GM12878 (cell line): Measurements from ENCODE around the gene ASB10. TPM values are rescaled to one million over a fixed set of nuclear protein-coding genes. Genes with fewer than 3 reads are reported as not detected.

Source experiments
- CHD4 ChIP-seq: fragments of 200-600 bp; sonication (generic); IDR thresholded peaks from 2 replicates; pipeline ENCODE4 v1.6.1; 2016; ENCODE audit warnings: mild to moderate bottlenecking
- LARP7 ChIP-seq: fragments of 450-650 bp; IDR thresholded peaks from 2 replicates; pipeline ENCODE4 v1.6.1; 2017; ENCODE audit warnings: mild to moderate bottlenecking
- MEF2A ChIP-seq: IDR thresholded peaks from 2 replicates; pipeline ENCODE4 v1.6.1; 2011; ENCODE audit warnings: low read depth, mild to moderate bottlenecking, low read length, moderate library complexity; ENCODE audit not compliant: insufficient read depth
- POLR2A ChIP-seq: IDR thresholded peaks from 2 replicates; pipeline ENCODE4 v1.6.1; 2011; ENCODE audit warnings: low read depth, mild to moderate bottlenecking, low read length
- RAD51 ChIP-seq: fragments of 450-650 bp; IDR thresholded peaks from 2 replicates; pipeline ENCODE4 v1.6.1; 2016; ENCODE audit warnings: moderate library complexity, mild to moderate bottlenecking, inconsistent platforms
- STAT3 ChIP-seq: IDR thresholded peaks from 2 replicates; pipeline ENCODE4 v1.6.1; 2011; ENCODE audit warnings: low read depth, low read length, improper control_type of control experiment
- polyA plus RNA-seq, 11 experiments: library from polyadenylated mRNA; depleted of rRNA in 4 of 11; unstranded in 6 of 11; stranded (reverse) in 5 of 11; fragments of >200 nt; fragmentation: Nextera tagmentation in 4 of 11; fragmentation: Illumina TruSeq in 1 of 11; extraction: Ambion mirVana in 4 of 11; extraction: Trizol in 1 of 11; gene quantifications; 1 replicate in 1 of 11; 2 replicates in 10 of 11; pipeline versions ENCODE4 v1.2.1 to v1.2.3, GENCODE V29; 2011 to 2016; ENCODE audit warnings: inconsistent platforms in 2 of 11, missing spikeins in 2 of 11, low read depth in 1 of 11
- total RNA-seq, 4 experiments: library from RNA; depleted of rRNA in 3 of 4; stranded (reverse); fragments of >200 nt in 3 of 4; fragmentation: Illumina TruSeq in 1 of 4; extraction: Trizol in 1 of 4; gene quantifications; 2 replicates each; pipeline versions ENCODE4 v1.2.1 to v1.2.3, GENCODE V29; 2013 to 2021
- TF ChIP-seq, protein P1 (sequence below): fragments of 150-350 bp; IDR thresholded peaks from 2 replicates; pipeline ENCODE4 v1.6.1; 2014; ENCODE audit warnings: mild to moderate bottlenecking, low read depth, low read length
- TF ChIP-seq, protein P2 (sequence below): fragments of 450-650 bp; IDR thresholded peaks from 2 replicates; pipeline ENCODE4 v1.6.1; 2017; ENCODE audit warnings: mild to moderate bottlenecking
- TF ChIP-seq, protein P3 (sequence below): fragments of 450-650 bp; formaldehyde crosslinking; IDR thresholded peaks from 2 replicates; pipeline ENCODE4 v1.5.0; 2022; ENCODE audit warnings: mild to moderate bottlenecking, missing genetic modification characterization
- TF ChIP-seq, protein P4 (sequence below): IDR thresholded peaks from 2 replicates; pipeline ENCODE4 v1.6.1; 2012; ENCODE audit warnings: low read length, inconsistent platforms

ASB10 gene
- total and polyA plus RNA-seq, 10 of the 15 experiments (the other 5 are each of a cell fraction or from before 2014, with no cell fraction given), result not detected

DNA sequence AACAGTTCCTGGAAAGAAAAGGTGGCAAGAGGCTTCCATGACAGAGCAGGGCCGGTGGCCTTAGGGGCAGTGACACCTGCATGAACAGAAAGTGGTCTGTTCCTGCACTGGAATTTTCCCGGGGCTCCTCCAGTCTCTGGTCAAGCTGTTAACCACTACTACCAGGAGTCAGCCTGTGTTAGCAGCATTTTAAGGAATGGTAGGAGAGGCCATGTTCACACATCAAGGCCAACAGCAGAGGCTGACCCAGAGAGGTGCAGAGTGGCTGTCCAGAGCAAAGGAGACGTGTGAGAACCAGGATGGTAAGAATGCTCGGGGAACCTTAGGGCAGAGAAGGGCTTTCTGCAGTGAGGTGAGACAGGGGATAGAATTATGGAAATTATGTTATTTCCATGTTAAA lies 14.7 kb upstream of the ASB10 start (continued):
- TF ChIP-seq MEF2A (no peak), CHD4 (no peak), LARP7 (no peak), STAT3 (no peak), RAD51 (no peak), POLR2A (no peak)
- TF ChIP-seq, protein P1, sequence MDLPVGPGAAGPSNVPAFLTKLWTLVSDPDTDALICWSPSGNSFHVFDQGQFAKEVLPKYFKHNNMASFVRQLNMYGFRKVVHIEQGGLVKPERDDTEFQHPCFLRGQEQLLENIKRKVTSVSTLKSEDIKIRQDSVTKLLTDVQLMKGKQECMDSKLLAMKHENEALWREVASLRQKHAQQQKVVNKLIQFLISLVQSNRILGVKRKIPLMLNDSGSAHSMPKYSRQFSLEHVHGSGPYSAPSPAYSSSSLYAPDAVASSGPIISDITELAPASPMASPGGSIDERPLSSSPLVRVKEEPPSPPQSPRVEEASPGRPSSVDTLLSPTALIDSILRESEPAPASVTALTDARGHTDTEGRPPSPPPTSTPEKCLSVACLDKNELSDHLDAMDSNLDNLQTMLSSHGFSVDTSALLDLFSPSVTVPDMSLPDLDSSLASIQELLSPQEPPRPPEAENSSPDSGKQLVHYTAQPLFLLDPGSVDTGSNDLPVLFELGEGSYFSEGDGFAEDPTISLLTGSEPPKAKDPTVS, result no peak
- TF ChIP-seq, protein P2, sequence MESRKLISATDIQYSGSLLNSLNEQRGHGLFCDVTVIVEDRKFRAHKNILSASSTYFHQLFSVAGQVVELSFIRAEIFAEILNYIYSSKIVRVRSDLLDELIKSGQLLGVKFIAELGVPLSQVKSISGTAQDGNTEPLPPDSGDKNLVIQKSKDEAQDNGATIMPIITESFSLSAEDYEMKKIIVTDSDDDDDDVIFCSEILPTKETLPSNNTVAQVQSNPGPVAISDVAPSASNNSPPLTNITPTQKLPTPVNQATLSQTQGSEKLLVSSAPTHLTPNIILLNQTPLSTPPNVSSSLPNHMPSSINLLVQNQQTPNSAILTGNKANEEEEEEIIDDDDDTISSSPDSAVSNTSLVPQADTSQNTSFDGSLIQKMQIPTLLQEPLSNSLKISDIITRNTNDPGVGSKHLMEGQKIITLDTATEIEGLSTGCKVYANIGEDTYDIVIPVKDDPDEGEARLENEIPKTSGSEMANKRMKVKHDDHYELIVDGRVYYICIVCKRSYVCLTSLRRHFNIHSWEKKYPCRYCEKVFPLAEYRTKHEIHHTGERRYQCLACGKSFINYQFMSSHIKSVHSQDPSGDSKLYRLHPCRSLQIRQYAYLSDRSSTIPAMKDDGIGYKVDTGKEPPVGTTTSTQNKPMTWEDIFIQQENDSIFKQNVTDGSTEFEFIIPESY, result no peak
- TF ChIP-seq, protein P3, sequence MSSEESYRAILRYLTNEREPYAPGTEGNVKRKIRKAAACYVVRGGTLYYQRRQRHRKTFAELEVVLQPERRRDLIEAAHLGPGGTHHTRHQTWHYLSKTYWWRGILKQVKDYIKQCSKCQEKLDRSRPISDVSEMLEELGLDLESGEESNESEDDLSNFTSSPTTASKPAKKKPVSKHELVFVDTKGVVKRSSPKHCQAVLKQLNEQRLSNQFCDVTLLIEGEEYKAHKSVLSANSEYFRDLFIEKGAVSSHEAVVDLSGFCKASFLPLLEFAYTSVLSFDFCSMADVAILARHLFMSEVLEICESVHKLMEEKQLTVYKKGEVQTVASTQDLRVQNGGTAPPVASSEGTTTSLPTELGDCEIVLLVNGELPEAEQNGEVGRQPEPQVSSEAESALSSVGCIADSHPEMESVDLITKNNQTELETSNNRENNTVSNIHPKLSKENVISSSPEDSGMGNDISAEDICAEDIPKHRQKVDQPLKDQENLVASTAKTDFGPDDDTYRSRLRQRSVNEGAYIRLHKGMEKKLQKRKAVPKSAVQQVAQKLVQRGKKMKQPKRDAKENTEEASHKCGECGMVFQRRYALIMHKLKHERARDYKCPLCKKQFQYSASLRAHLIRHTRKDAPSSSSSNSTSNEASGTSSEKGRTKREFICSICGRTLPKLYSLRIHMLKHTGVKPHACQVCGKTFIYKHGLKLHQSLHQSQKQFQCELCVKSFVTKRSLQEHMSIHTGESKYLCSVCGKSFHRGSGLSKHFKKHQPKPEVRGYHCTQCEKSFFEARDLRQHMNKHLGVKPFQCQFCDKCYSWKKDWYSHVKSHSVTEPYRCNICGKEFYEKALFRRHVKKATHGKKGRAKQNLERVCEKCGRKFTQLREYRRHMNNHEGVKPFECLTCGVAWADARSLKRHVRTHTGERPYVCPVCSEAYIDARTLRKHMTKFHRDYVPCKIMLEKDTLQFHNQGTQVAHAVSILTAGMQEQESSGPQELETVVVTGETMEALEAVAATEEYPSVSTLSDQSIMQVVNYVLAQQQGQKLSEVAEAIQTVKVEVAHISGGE (CRISPR knock-in tag), result no peak
- TF ChIP-seq, protein P4, sequence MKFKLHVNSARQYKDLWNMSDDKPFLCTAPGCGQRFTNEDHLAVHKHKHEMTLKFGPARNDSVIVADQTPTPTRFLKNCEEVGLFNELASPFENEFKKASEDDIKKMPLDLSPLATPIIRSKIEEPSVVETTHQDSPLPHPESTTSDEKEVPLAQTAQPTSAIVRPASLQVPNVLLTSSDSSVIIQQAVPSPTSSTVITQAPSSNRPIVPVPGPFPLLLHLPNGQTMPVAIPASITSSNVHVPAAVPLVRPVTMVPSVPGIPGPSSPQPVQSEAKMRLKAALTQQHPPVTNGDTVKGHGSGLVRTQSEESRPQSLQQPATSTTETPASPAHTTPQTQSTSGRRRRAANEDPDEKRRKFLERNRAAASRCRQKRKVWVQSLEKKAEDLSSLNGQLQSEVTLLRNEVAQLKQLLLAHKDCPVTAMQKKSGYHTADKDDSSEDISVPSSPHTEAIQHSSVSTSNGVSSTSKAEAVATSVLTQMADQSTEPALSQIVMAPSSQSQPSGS, result no peak
